ENCODE data around the gene CACNB4. TPM values are rescaled to one million over a fixed set of nuclear protein-coding genes. Genes with fewer than 3 reads are reported as not detected.
"Not testable (repeated sequence)": the region's sequence is repeated elsewhere in the genome, so short reads cannot be mapped to it uniquely, and the experiment has no call there.

CACNB4 gene
- total RNA-seq (1 to 10 TPM in 1 of 4 donors, under 1 TPM in 3; 0.57 to 1.5 (median 0.93) TPM), polyA plus RNA-seq (0.25 TPM)
- long read RNA-seq, donor 1 = 0 reads
- long read RNA-seq, donor 2 = 0 reads
- long read RNA-seq, donor 3 = 0 reads
- long read RNA-seq, donor 4 = 0 reads

- no peak within 1 kb of the TSS for H3K27ac ChIP-seq (ENCODE audit: low read length)
Measured at GRCh38 chr2:152098496-152099366, at the start of gene CACNB4. TSS of gene CACNB4 (minus strand) at chr2:152099044.

GRCh38 chr2:152134488-152135280, 35.8 kb upstream of the CACNB4 start:
- DNase-seq = no peak
- Histone ChIP-seq H3K27me3 (ENCODE audit: control insufficient read depth, insufficient read depth) (no peaks in the 10 kb centered on the region), H3K27ac (ENCODE audit: low read length) (no peak overlapping the region), H3K4me1 (ENCODE audit: control insufficient read depth, insufficient read depth, low read length) (no peaks in the 10 kb centered on the region), H3K9me3 (ENCODE audit: control insufficient read depth, low read length) (no peaks in the 10 kb centered on the region), H3K4me3 (ENCODE audit: low read length) (no peak overlapping the region)
- ATAC-seq = peak in 1 of 2 donors; percentile 85
- WGBS = 75% methylated on average over 5 of the region's 5 CpGs
- intact Hi-C loops (cut with DNase I) = no loop called here

More at GRCh38 chr2:152098496-152099366, at the start of gene CACNB4:
- DNase-seq (peak in 2 of 3 donors; percentile 49 to 64), ATAC-seq (peak; percentile 55 to 65)
- Histone ChIP-seq H3K4me3 (ENCODE audit: low read length) (peak within 1 kb of the TSS; percentile 69), H3K9me3 (ENCODE audit: control insufficient read depth, low read length) (no peaks in the 10 kb centered on the region), H3K27me3 (ENCODE audit: control insufficient read depth, insufficient read depth) (no peaks in the 10 kb centered on the region), H3K4me1 (ENCODE audit: control insufficient read depth, insufficient read depth, low read length) (peaks cover 3% of the 10 kb centered on the region)
- intact Hi-C loops (cut with DNase I) = no loop called here
- under 1% methylated on average over 73 of the region's 73 CpGs for WGBS

GRCh38 chr2:152132306-152132705, 33.5 kb upstream of the CACNB4 start:
- H3K4me3 ChIP-seq (ENCODE audit: low read length) = no peak overlapping the region
- WGBS = 63% methylated on average over 1 of the region's 1 CpG
- H3K4me1 ChIP-seq (ENCODE audit: control insufficient read depth, insufficient read depth, low read length) = no peaks in the 10 kb centered on the region
- H3K27ac ChIP-seq (ENCODE audit: low read length) = no peak overlapping the region
- intact Hi-C loops (cut with DNase I) = no loop called here
- DNase-seq = no peak
- no peaks in the 10 kb centered on the region for H3K9me3 ChIP-seq (ENCODE audit: control insufficient read depth, low read length)
- ATAC-seq = no peak
- no peaks in the 10 kb centered on the region for H3K27me3 ChIP-seq (ENCODE audit: control insufficient read depth, insufficient read depth)

- no peaks in the 10 kb centered on the region for H3K4me1 ChIP-seq (ENCODE audit: control insufficient read depth, insufficient read depth, low read length)
- DNase-seq = no peak
- no peak for ATAC-seq
- intact Hi-C loops (cut with DNase I) = no loop called here
- no peak overlapping the region for H3K4me3 ChIP-seq (ENCODE audit: low read length)
- H3K27me3 ChIP-seq (ENCODE audit: control insufficient read depth, insufficient read depth) = no peaks in the 10 kb centered on the region
- H3K9me3 ChIP-seq (ENCODE audit: control insufficient read depth, low read length) = no peaks in the 10 kb centered on the region
- H3K27ac ChIP-seq (ENCODE audit: low read length) = no peak overlapping the region
Measured at GRCh38 chr2:152127628-152128027, 28.8 kb upstream of the CACNB4 start.

- no peak overlapping the region for H3K4me3 ChIP-seq (ENCODE audit: low read length)
- intact Hi-C loops (cut with DNase I) = no loop called here
- no peak overlapping the region for H3K27ac ChIP-seq (ENCODE audit: low read length)
- no peaks in the 10 kb centered on the region for H3K4me1 ChIP-seq (ENCODE audit: control insufficient read depth, insufficient read depth, low read length)
- DNase-seq (no peak), ATAC-seq (no peak)
- WGBS = 82% methylated on average over 4 of the region's 4 CpGs
- H3K9me3 ChIP-seq (ENCODE audit: control insufficient read depth, low read length) = no peaks in the 10 kb centered on the region
- no peaks in the 10 kb centered on the region for H3K27me3 ChIP-seq (ENCODE audit: control insufficient read depth, insufficient read depth)
Measured at GRCh38 chr2:152126664-152127063, 27.8 kb upstream of the CACNB4 start.

GRCh38 chr2:152122161-152122560, 23.3 kb upstream of the CACNB4 start:
- ATAC-seq = no peak

GRCh38 chr2:152120430-152120829, 21.6 kb upstream of the CACNB4 start:
- ATAC-seq = no peak
- no peak for DNase-seq
- WGBS = 70% methylated on average over 1 of the region's 1 CpG
- Histone ChIP-seq H3K27me3 (ENCODE audit: control insufficient read depth, insufficient read depth) (no peaks in the 10 kb centered on the region), H3K27ac (ENCODE audit: low read length) (no peak overlapping the region), H3K4me1 (ENCODE audit: control insufficient read depth, insufficient read depth, low read length) (no peaks in the 10 kb centered on the region), H3K9me3 (ENCODE audit: control insufficient read depth, low read length) (no peaks in the 10 kb centered on the region), H3K4me3 (ENCODE audit: low read length) (no peak overlapping the region)
- intact Hi-C loops (cut with DNase I) = no loop called here

More at GRCh38 chr2:152122161-152122560, 23.3 kb upstream of the CACNB4 start:
- no peak overlapping the region for H3K27ac ChIP-seq (ENCODE audit: low read length)
- no peaks in the 10 kb centered on the region for H3K27me3 ChIP-seq (ENCODE audit: control insufficient read depth, insufficient read depth)
- no peak for DNase-seq
- H3K4me3 ChIP-seq (ENCODE audit: low read length) = no peak overlapping the region
- WGBS = 95% methylated on average over 2 of the region's 2 CpGs
- H3K9me3 ChIP-seq (ENCODE audit: control insufficient read depth, low read length) = no peaks in the 10 kb centered on the region
- intact Hi-C loops (cut with DNase I) = no loop called here
- no peaks in the 10 kb centered on the region for H3K4me1 ChIP-seq (ENCODE audit: control insufficient read depth, insufficient read depth, low read length)

- ATAC-seq (no peak), DNase-seq (no peak)
- Histone ChIP-seq H3K27me3 (ENCODE audit: control insufficient read depth, insufficient read depth) (no peaks in the 10 kb centered on the region), H3K27ac (ENCODE audit: low read length) (no peak overlapping the region), H3K9me3 (ENCODE audit: control insufficient read depth, low read length) (no peaks in the 10 kb centered on the region), H3K4me3 (ENCODE audit: low read length) (no peak overlapping the region), H3K4me1 (ENCODE audit: control insufficient read depth, insufficient read depth, low read length) (no peaks in the 10 kb centered on the region)
- intact Hi-C loops (cut with DNase I) = no loop called here
- 79% methylated on average over 3 of the region's 3 CpGs for WGBS
Measured at GRCh38 chr2:152115952-152116351, 17.1 kb upstream of the CACNB4 start.

- H3K27me3 ChIP-seq (ENCODE audit: control insufficient read depth, insufficient read depth) = no peaks in the 10 kb centered on the region
- H3K4me3 ChIP-seq (ENCODE audit: low read length) = no peak overlapping the region
- no peak overlapping the region for H3K27ac ChIP-seq (ENCODE audit: low read length)
- no peaks in the 10 kb centered on the region for H3K9me3 ChIP-seq (ENCODE audit: control insufficient read depth, low read length)
- no peak for ATAC-seq
- 91% methylated on average over 3 of the region's 3 CpGs for WGBS
- no peaks in the 10 kb centered on the region for H3K4me1 ChIP-seq (ENCODE audit: control insufficient read depth, insufficient read depth, low read length)
- intact Hi-C loops (cut with DNase I) = no loop called here
- no peak for DNase-seq
Measured at GRCh38 chr2:152114366-152114765, 15.5 kb upstream of the CACNB4 start.

- ATAC-seq; H3K27ac ChIP-seq (ENCODE audit: low read length); DNase-seq; H3K27me3 ChIP-seq (ENCODE audit: control insufficient read depth, insufficient read depth); intact Hi-C loops (cut with DNase I); H3K4me3 ChIP-seq (ENCODE audit: low read length); H3K4me1 ChIP-seq (ENCODE audit: control insufficient read depth, insufficient read depth, low read length); H3K9me3 ChIP-seq (ENCODE audit: control insufficient read depth, low read length): not testable (repeated sequence)
- 95% methylated on average over 13 of the region's 13 CpGs for WGBS
Measured at GRCh38 chr2:152107140-152107539, 8.3 kb upstream of the CACNB4 start.

- Histone ChIP-seq H3K9me3 (ENCODE audit: control insufficient read depth, low read length) (no peaks in the 10 kb centered on the region), H3K27ac (ENCODE audit: low read length) (no peak overlapping the region), H3K27me3 (ENCODE audit: control insufficient read depth, insufficient read depth) (no peaks in the 10 kb centered on the region), H3K4me1 (ENCODE audit: control insufficient read depth, insufficient read depth, low read length) (no peaks in the 10 kb centered on the region), H3K4me3 (ENCODE audit: low read length) (no peak overlapping the region)
- DNase-seq = no peak
- 80% methylated on average over 4 of the region's 4 CpGs for WGBS
- no peak for ATAC-seq
- intact Hi-C loops (cut with DNase I) = no loop called here
Measured at GRCh38 chr2:152106464-152106863, 7.6 kb upstream of the CACNB4 start.
